Germinal center (tissue), 1 donor: Measurements from ENCODE around the gene KLHDC3.

ENCODE experiments used
- DNase-seq: peaks from one replicate; pipeline ENCODE4 v3.0.0; 2012; ENCODE audit warnings: mixed read lengths, low spot score

KLHDC3 gene, protein sequence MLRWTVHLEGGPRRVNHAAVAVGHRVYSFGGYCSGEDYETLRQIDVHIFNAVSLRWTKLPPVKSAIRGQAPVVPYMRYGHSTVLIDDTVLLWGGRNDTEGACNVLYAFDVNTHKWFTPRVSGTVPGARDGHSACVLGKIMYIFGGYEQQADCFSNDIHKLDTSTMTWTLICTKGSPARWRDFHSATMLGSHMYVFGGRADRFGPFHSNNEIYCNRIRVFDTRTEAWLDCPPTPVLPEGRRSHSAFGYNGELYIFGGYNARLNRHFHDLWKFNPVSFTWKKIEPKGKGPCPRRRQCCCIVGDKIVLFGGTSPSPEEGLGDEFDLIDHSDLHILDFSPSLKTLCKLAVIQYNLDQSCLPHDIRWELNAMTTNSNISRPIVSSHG

DNA sequence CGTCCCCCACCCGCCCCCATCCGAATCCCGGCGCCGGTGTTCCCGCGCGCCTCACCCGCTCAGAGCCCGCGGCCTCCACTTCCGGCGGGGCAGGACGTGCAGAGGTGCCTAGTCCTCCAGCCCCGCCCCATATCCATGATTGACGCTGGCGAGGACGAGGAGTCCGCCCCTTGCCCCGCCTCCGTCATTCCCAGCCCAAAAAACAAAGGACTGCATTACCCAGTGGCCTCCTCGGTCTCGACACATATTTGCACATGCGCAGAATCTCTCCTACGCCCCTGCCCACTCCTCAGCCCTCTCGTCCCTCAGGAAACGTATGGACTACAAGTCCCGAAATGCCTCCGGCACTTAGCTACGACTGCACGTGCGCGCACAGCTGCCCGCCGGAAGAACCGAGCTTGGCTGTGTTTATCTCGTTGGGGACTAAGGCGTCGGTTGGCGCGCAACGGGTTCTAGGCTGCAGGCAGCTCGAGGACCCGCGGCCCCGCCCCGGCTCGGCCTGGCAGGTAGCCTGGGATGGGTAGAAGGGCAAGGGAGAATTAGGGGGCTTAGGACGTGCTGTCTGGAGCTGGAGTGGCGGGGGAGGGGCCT is at the start of gene KLHDC3, which contains the start of gene MEA1:
KLHDC3 (plus strand) TSS at position 407 of the 591 bp plus-strand sequence. CDS start 2,944 bp downstream, outside the sequence.
MEA1 (minus strand) TSS at position 104 of the 591 bp plus-strand sequence. CDS start 133 bp downstream, outside the sequence.
- peak; percentile 99 for DNase-seq

- DNase-seq = no peak
These were observed 47.5 kb upstream of the KLHDC3 start for GRCh38 chr6:42966571-42966970.

DNA sequence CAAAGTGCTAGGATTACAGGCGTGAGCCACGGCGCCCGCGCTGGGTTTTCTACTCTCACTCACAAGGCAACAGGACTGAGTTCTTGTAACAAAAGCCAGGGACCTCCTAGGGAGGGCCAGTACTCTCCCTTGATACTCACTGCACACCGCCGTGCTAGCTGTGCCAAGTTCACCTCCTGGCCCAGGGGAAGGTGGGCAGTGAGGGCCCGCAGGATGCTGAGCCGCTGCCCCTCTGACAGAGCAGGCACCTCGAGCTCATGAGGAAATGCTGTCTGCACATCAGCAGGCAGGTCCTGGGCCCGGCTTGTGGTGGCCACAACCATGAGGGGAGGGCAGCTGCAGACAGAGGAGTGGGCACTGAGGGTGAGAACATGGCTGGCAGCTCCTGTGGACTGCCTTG is 46.8 kb upstream of the KLHDC3 start:
- no peak for DNase-seq

GRCh38 chr6:42968126-42968701 is 45.8 kb upstream of the KLHDC3 start:
- no peak for DNase-seq

GRCh38 chr6:42968783-42969182 is 45.3 kb upstream of the KLHDC3 start:
- DNase-seq = no peak

DNA sequence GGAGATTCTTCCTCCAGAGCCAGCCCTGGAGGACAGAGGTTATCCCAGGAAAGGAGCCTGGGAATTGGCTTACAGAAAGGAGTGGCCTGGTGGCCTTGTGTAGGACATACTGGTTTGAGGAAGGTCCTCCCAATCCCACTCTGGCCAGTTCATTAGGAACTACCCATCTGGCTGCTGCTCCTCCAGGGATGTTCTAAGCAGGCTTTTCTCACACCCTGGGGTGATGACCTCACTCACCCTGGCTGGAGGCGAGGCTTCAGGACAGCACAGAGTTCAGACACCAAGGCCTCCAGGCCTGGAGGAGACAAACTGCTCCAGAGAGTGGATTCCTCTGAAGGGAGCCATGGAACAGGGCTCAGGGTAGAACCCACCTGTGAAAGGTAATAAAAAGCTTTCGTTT is 44.6 kb upstream of the KLHDC3 start:
- DNase-seq = no peak

DNA sequence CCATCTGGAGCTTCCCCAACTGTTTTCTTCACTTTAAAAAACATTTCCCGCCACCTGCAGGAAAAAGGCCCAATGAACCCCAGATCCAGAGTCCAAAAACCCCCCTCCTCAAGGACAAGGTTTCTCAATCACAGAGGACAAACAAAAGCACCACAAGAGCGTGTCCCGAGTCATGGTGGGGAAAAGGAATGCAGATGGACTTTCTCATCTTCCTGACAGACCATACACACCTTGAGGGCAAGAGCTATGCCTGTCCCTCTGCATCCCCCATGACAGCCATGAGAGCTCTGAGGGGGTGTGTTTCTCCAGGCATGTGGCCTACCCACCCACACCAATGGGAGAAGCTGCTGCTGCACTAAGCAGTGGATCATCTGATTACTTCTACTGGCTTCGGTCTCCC is 44.1 kb upstream of the KLHDC3 start:
- no peak for DNase-seq

DNA sequence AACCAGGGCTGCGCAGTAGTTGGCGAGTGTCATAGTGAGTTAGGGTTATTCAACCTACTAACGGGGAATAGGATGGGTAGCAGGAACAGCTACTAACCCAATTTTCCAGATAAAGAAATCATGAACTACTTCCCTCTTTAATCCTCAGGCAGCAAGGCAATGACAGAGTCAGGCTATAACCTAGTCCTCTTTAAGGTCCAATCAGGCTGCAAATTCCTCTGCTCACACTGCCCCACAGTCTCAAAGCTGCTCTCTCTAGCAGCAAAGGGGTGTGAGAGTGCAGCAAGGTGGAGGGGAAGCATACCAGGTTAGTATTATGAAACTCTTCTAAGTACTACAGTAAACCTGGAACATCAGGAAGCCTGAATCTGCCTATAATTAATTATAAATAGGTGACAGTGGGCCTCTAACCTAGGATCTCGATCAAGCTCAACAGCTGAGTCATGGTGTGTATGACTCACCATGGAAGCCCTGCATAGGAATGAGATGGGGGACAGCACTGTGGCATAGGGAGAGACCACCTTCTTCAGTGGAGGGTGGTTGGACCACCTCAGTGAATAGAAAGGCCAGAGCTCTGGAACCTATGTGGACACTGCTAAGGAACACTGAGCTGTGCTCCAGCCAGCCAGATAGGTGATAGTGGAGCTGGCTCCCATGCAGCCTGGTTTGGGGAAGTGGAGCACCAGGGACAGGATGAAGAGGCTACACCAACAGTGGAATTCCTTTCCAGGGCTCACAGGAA is 43.0 kb upstream of the KLHDC3 start:
- DNase-seq = no peak

DNA sequence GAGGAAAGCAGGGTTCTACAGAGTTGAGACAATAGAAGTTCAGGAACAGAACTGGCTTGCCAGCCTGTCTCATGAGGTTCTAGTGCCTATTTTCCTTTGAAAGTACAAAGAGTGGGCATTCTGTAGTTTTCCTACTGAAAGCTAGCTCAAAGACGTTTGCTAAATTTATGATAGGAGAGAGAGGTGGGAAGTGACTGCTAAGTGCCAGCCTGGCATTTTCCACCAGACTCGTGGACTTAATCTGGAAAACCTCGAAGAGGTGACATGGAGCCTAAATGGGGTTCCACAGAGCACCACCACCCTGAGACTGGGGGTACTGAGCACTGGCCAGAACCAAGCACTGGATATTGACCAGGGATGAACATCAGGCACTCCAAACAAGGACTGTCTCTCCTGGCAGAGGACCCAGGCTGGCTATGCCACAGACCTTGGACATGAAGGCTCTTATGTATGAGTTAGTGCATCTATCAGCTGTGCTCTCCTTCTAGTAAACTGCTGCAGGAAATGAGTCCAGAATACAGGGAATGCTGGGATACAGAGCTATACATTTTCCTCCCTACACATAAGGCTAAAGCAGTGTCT is 42.2 kb upstream of the KLHDC3 start:
- no peak for DNase-seq

- DNase-seq = no peak
These were observed 40.1 kb upstream of the KLHDC3 start for GRCh38 chr6:42973926-42974325.

DNA sequence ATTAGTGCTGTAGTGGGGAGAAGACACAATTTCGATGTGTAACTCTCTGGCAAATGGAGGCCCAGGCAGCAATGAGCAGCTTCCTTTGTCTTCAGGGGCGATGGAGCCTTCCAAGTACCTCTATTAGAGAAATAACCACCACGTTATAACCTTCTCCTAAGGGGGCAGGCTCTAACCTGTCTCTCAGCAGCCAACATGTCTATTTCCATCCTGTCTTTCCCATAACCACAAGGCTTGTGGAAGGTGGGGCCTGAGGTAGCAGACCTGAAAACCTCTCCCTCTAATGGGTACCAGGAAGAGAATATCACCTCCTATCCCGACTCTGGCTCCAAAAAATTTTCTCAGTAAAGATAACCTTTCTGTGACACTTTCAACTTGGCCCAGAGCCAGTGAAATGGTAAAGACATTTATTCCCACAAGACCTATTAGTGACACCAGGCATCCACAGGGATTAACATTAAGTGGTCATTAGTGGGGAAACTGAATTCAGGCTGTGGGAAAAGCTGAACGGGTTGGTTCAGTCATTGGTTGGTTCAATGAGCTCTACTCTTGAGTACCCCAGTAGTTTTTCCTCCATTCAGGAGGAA is 39.0 kb upstream of the KLHDC3 start:
- DNase-seq = no peak

DNA sequence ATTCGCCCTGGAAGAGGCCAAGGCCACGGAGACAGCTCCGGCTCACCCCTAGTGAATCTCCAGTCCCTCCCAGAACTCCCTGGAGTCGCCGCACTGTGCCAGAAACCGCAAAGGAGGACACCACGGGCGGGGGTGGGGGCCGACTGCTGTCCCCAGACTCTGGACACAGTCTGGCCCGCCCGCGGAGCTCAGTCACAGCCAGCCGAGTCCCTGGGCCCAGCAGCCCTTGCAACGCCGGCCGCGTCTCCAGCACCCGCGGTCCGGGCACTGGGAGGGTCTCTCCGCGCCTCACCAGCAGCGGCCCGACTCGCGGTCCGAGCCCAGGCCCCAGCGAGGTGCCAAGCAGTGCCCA is 35.6 kb upstream of the KLHDC3 start:
- peak; percentile 22 for DNase-seq

DNA sequence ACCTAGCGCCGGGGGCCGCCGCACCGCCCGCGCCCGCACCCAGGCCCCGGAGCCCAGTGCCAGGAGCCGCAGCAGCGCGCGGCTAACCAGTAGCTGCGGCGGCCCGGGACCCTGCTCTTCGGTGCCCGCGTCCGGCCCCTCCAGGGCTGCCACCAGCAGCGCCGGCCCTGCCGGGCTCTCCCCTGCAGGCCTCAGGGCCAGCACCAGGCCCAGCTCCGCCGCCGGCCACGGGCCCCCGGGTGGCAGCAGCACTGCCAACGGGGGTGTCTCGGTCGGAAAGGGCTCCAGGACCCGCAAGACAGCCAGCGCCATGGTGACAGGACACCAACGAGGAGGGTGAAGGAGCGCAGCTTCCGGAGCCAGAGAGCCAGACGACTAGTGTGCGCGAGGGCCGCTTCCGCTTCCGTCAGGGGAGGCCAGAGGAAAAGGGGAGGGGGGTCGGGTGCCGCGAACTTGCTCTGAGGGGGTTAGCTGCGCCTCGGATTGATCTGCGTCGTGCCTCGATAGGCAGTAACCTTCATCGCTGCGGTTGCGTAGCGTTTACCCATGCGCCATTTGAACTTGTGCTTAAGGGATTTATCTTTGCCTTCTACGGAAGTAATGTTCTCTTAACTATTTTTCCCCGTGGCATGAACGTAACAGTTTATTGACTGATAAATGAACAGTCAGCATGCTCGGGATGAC is 35.1 kb upstream of the KLHDC3 start, which contains the start of gene PEX6:
PEX6 (minus strand) TSS at position 343 of the 684 bp plus-strand sequence; CDS start at position 312, 31 bp downstream.
- DNase-seq = peak; percentile 89

GRCh38 chr6:42979523-42980177 is 34.4 kb upstream of the KLHDC3 start:
- DNase-seq = peak; percentile 46

GRCh38 chr6:42981836-42982235 is 32.2 kb upstream of the KLHDC3 start:
- no peak for DNase-seq

DNA sequence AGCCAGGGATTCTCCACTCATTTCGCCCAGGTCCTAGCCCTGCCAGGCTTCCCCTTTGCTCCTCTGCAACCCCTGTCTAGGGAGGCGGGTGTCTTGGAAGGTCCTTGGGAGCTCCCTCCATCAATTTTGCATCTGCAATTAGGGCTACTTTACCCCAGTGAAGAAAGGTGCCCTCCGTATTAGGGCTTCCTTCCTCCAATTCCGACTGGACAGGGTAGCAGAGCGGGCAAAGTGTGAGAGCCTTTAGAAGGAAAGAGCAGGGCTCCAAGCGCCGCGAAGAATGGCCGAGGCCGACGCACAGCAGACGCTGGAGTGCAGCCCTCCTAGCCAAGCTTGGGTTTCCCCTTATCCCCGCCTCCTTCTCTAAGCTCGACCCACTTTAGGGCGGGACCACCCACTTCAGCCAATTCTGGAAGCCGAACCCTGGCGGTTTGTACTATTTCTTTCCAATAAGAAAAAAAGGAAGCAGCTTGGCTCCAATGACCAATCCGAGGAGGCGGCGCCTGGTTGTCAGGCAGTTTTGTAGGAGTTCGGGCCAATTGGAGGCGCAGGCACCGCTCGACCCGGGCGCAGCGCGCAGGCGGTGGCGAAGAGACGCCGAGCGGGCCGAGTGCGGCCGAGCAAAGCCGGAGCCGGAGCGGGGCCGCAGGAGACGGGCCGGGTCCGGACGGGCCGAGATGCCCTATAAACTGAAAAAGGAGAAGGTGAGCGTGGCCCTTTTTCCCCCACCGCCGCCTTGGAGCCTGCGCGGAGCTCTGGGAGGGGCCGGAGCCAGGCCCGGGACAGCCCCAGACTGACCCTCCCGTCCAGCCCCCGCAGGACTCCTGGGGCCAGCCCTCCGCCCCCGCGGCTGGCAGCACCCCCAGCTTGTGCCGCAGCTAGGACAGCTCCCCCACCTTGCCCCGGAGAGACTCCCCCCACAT is 29.8 kb upstream of the KLHDC3 start, which contains the start of gene PPP2R5D:
PPP2R5D (plus strand) TSS at position 570 of the 923 bp plus-strand sequence; CDS start at position 678, 108 bp downstream.
- DNase-seq = peak; percentile 97

GRCh38 chr6:42984924-42985475 is 29.0 kb upstream of the KLHDC3 start:
- peak; percentile 22 for DNase-seq

DNA sequence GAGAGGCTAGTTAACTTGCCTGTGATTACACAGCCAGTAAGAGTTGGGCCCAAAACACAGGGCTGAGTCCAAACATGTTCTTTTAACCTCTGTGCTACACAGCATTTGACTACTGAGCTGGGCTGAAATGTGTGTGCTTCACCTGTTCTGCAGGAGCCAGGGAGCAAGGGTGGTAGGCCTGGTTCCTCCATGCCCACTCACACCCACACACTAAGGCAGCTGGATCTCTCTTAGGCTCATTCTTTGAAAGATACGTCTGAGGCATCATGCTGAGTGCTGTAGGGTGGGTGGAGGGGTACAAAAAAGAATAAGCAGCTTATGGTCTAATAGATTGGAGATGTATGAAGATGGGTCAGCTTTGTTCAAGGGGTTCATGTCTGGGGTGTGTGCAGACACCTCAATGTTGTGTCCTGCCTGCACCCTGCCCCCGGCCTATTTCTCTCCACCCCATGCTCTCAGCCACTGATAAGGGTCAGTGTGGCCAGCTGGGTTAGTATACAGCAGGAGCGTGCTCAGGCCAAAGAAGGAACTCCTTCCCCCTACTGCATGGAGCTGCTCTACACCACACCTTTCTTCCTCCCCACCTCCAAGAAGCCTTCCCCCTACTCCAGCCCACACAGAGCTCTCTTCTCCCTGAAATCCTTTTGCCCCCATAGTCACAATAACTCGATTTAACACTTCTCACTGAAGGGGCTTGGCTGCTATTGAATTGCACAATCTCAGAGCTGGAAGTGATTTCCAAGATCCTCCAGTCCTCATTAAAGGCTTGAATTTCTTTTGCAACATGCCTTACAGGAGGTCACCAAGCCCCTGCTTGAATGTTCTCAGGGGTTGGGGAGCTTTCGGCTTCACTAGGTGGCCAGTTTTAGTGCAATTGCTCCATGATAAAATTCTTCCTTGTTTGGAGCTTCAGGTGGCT is 26.3 kb upstream of the KLHDC3 start:
- no peak for DNase-seq
